C4-2B (cell line): ENCODE data around the gene ZNF844.
A peak's percentile ranks its signal among the peaks of the same experiment; 100 is the strongest.

Source experiments
- H3K27ac ChIP-seq: fragments of 450-650 bp; 2 replicates; pipeline ENCODE4 v1.5.1; 2017
- CTCF ChIP-seq: fragments of 450-650 bp; conservative IDR thresholded peaks from 2 replicates; pipeline ENCODE4 v1.5.1; 2017; ENCODE audit warnings: mild to moderate bottlenecking
- ZFX ChIP-seq: fragments of 450-650 bp; IDR thresholded peaks from 2 replicates; pipeline ENCODE4 v1.6.1; 2017

Gene ZNF844

GRCh38 chr19:12117201-12117970, 52.9 kb downstream of the ZNF844 start:
- TF ChIP-seq ZFX (no peak), CTCF (no peak; the same call in 1 of the 2 replicates)
- H3K27ac ChIP-seq, result no peak overlapping the region

- H3K27ac ChIP-seq, result no peak overlapping the region
- TF ChIP-seq CTCF (peak; percentile 77), ZFX (no peak)
Measured at GRCh38 chr19:12126707-12127106, 62.2 kb downstream of the ZNF844 start.
